Neural cell (in vitro differentiated cells): ENCODE measurements around the gene SNX30. TPM values are rescaled to one million over a fixed set of nuclear protein-coding genes. Genes with fewer than 3 reads are reported as not detected.

Experiments
- polyA plus RNA-seq: library from polyadenylated mRNA; depleted of rRNA; stranded (reverse); fragments of >200 nt; gene quantifications from 2 replicates; pipeline ENCODE4 v1.2.3, GENCODE V29; 2014

Gene SNX30
- polyA plus RNA-seq, 1 donor from 2014 or later = 30.0 TPM

Other genes with a start within 250 kb of the SNX30 start
- 53.5 and 64.7 TPM in 2 replicates for gene INIP, start 32.6 kb upstream of the SNX30 start, polyA plus RNA-seq
- not detected in 2 replicates for gene SLC46A2, start 140.1 kb downstream of the SNX30 start, polyA plus RNA-seq